Heart left ventricle (tissue), 16 donors: ENCODE data around the gene CLDN7. TPM values are rescaled to one million over a fixed set of nuclear protein-coding genes. Genes with fewer than 3 reads are reported as not detected.

ENCODE experiments used
- ATAC-seq, 4 donors: fragments of 200-7000 bp; cut with Tn5 transposase; one replicate each; pipeline ENCODE4 v1.9.1; 2020 to 2022; ENCODE audit warnings: moderate library complexity in 4 of 4, mild to moderate bottlenecking in 3 of 4, moderate number of reproducible peaks in 1 of 4
- DNase-seq, 5 donors: peaks; one replicate each; pipeline ENCODE4 v3.0.0-alpha.2; 2020
- H3K27ac ChIP-seq, 12 donors: fragments of 200-600 bp; sonication (generic) in 4 of 12; one replicate each; pipeline versions ENCODE4 v1.5.0 to v1.8.0; 2016 to 2022; ENCODE audit warnings: mild to moderate bottlenecking in 2 of 12
- H3K27me3 ChIP-seq, 9 donors: fragments of 200-600 bp; sonication (generic) in 2 of 9; one replicate each; pipeline versions ENCODE4 v1.5.1 to v1.8.0; 2016 to 2022; ENCODE audit warnings: mild to moderate bottlenecking in 3 of 9
- H3K36me3 ChIP-seq, 9 donors: fragments of 200-600 bp; sonication (generic) in 2 of 9; one replicate each; pipeline versions ENCODE4 v1.5.0 to v1.8.0; 2018 to 2022; ENCODE audit warnings: mild to moderate bottlenecking in 2 of 9
- H3K4me1 ChIP-seq, 12 donors: fragments of 200-600 bp; sonication (generic) in 4 of 12; one replicate each; pipeline versions ENCODE4 v1.5.0 to v1.8.0; 2016 to 2022; ENCODE audit warnings: mild to moderate bottlenecking in 3 of 12
- H3K4me3 ChIP-seq, 12 donors: fragments of 200-600 bp; sonication (generic) in 4 of 12; one replicate each; pipeline versions ENCODE4 v1.5.0 to v1.8.0; 2017 to 2022; ENCODE audit warnings: mild to moderate bottlenecking in 9 of 12, moderate library complexity in 4 of 12
- H3K9me3 ChIP-seq, 12 donors: fragments of 200-600 bp; sonication (generic) in 4 of 12; one replicate each; pipeline versions ENCODE4 v1.5.0 to v1.8.0; 2016 to 2022; ENCODE audit warnings: mild to moderate bottlenecking in 1 of 12
- POLR2A ChIP-seq, 2 donors: fragments of 450-650 bp; IDR thresholded peaks; one replicate each; pipeline ENCODE4 v1.6.1; 2017; ENCODE audit warnings: antibody characterized with exemption in 2 of 2, mild to moderate bottlenecking in 2 of 2, moderate library complexity in 2 of 2
- WGBS, 4 donors: extraction: QIAGEN DNeasy Blood & Tissue Kit in 2 of 4; methylation state at CpG; one replicate each; pipeline versions ENCODE4 v1.1.5 to v1.1.7; 2013 to 2018; 5-methylcytosine and 5-hydroxymethylcytosine counted together
- intact Hi-C, 10 donors: fragments of 100-400 bp; cut with DNase I; formaldehyde crosslinking; loops; one replicate each; pipeline versions ENCODE4 v1.11.1 to v1.14.2; 2022
- polyA plus RNA-seq, 2 donors: library from polyadenylated mRNA; stranded (reverse); fragments of 200-250 nt; gene quantifications; one replicate each; pipeline ENCODE4 v1.2.3, GENCODE V29; 2013
- total RNA-seq, 9 donors: library from RNA; depleted of rRNA in 2 of 9; stranded (reverse); fragments of >200 nt in 2 of 9; fragmentation: NEBNext Ultra II Directional in 3 of 9; extraction: Animal tissue kit (Norgen Biotek cat#: 25700) in 3 of 9; gene quantifications; one replicate each; pipeline versions ENCODE4 v1.1.0 to v1.2.4, GENCODE V29; 2016 to 2023
- TF ChIP-seq, protein P1 (sequence below), 12 donors: fragments of 200-600 bp; sonication (generic) in 4 of 12; IDR thresholded peaks; one replicate each; pipeline versions ENCODE4 v1.5.0 to v1.8.0; 2018 to 2022; ENCODE audit warnings: antibody characterized with exemption in 12 of 12, mild to moderate bottlenecking in 5 of 12
- donor health status: ischemic (EF 13 %, LVEDD 7.1; RV severe dilation, severe dysfunction).
- donor health status: healthy with polysubstance abuse.
- donor health status: DM: no; HTN: yes; CAD: no.
- donor health status: DM: no; HTN: no; CAD: no.
- donor health status: ischemic (EF 25% LVEDD 6.9; RV normal size, moderate dysfunction).
- donor health status: ischemic (EF 25% LVEDD 5.7; RV mildly dilated, moderate dysfunction).
- donor health status: healthy.
- donor health status: DM: yes; HTN: yes; CAD: no.
- donor health status: ischemic (EF 35%, LVEDD 5.7; RV mildly dilated, moderate dysfunction).
- donor health status: nonischemic (EF 11% LVEDD 7.7; RV severe dilation, severe dysfunction).
- donor health status: DM: yes; HTN: yes; CAD: no.
- donor health status: PGD.
- donor health status: ischemic (EF 29% LVEDD 5.4; RV normal size, mild dysfunction).
- donor health status: nonischemic (EF 23%, LVEDD 6.1; RV moderate dilation, normal function).

CLDN7 gene
- total and polyA plus RNA-seq, 11 donors = 0.36 to 2.6 (median 1.3) TPM; not detected in 2

DNA sequence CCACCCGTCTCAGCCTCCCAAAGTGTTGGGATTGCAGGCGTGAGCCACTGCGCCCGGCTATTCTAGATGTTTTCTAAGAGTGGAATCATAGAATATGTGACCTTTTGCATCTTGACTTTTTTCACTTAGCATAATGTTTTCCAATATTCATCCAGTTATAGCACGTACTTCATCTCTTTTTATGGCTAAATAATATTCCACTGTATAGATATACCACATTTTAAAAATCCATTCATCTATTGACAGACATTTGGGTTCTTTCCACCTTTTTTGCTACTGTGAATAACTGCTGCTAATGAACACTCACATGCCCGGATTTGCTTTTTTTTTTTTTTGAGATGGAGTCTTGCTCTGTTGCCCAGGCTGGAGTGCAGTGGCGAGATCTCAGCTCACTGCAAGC lies 41.9 kb upstream of the CLDN7 start:
- H3K4me1 ChIP-seq = peaks cover 0 to 17% (median 11%) of the 10 kb centered on the region in 12 donors
- no peaks in the 10 kb centered on the region for H3K9me3 ChIP-seq
- H3K27ac ChIP-seq = no peak overlapping the region
- WGBS, 4 donors = 95 to 97% (median 96%) methylated on average over 7 of the region's 7 CpGs
- TF ChIP-seq, protein P1, sequence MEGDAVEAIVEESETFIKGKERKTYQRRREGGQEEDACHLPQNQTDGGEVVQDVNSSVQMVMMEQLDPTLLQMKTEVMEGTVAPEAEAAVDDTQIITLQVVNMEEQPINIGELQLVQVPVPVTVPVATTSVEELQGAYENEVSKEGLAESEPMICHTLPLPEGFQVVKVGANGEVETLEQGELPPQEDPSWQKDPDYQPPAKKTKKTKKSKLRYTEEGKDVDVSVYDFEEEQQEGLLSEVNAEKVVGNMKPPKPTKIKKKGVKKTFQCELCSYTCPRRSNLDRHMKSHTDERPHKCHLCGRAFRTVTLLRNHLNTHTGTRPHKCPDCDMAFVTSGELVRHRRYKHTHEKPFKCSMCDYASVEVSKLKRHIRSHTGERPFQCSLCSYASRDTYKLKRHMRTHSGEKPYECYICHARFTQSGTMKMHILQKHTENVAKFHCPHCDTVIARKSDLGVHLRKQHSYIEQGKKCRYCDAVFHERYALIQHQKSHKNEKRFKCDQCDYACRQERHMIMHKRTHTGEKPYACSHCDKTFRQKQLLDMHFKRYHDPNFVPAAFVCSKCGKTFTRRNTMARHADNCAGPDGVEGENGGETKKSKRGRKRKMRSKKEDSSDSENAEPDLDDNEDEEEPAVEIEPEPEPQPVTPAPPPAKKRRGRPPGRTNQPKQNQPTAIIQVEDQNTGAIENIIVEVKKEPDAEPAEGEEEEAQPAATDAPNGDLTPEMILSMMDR (IDR thresholded peaks at IDR 0.05) = no peak
- no peak for TF ChIP-seq POLR2A (IDR thresholded peaks at IDR 0.05)
- ATAC-seq = no peak
- no peak for DNase-seq
- H3K36me3 ChIP-seq = peaks cover 0 to under 1% (median 0%) of the 10 kb centered on the region in 9 donors
- no peak overlapping the region for H3K4me3 ChIP-seq
- H3K27me3 ChIP-seq = no peaks in the 10 kb centered on the region
- intact Hi-C loops = loop anchor here in 2 of 10 donors (5.0 kb wide), 2 partner anchors 47 to 257 kb away; no protein-coding TSS in a partner anchor

DNA sequence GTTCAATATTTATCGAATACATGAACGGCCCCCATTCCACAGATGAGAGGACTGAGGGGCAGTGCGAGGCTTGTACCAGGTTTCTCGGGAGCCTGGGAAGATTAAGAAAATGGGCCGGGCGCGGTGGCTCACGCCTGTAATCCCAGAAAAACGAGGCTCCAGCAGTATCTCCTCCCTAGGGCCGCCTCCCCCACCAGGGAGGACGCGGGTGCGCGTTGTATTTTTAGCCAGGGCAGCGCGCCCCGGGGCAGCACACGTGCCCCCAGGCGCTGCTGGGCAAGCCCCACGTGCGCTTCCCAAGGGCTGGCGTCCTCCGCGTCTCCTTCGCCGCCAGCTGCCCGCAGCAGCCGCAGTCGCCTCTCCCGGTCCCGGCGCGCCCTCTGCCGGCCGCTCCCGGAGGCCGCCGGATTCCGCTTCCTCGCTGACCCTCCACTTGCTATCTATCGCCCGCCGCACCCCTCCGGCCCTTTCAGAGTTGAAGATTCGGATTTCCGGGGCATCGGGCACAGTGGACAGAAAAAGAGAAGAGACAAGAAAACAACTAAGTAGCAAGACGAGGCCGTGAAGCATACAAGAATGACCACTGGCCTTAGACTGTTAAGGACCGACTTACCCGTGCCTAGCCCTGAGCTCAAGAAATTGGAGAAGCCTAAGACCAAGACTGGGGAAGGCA lies 34.0 kb upstream of the CLDN7 start:
- peaks cover 0 to 49% (median 29%) of the 10 kb centered on the region in 9 donors for H3K27me3 ChIP-seq
- TF ChIP-seq, protein P1 (IDR thresholded peaks at IDR 0.05) = peak; percentile 87 to 98 (median 95)
- TF ChIP-seq POLR2A (IDR thresholded peaks at IDR 0.05) = peak in 1 of 2 donors; percentile 38
- H3K27ac ChIP-seq = peak overlapping the region; percentile 11 to 85 (median 72)
- H3K4me1 ChIP-seq = peaks cover 2 to 56% (median 39%) of the 10 kb centered on the region in 12 donors
- intact Hi-C loops = loop anchor here (1.0 to 10.0 kb wide), 6 partner anchors 15 to 252 kb away; partner anchors contain the start of genes SLC2A4 (in 2 of the 10) and SLC16A11 (in 1 of the 10)
- WGBS, 4 donors = 2 to 4% (median 2%) methylated on average over 18 to 51 of the region's 51 CpGs
- H3K4me3 ChIP-seq = peak overlapping the region in 9 of 12 donors; percentile 5 to 37 (median 26)
- H3K9me3 ChIP-seq = no peaks in the 10 kb centered on the region
- DNase-seq (peak; percentile 86 to 93 (median 90)), ATAC-seq (peak; percentile 73 to 86 (median 78))
- H3K36me3 ChIP-seq = no peaks in the 10 kb centered on the region

GRCh38 chr17:7295230-7296180 lies 33.2 kb upstream of the CLDN7 start:
- ATAC-seq (no peak), DNase-seq (no peak)
- peaks cover 2 to 65% (median 44%) of the 10 kb centered on the region in 12 donors for H3K4me1 ChIP-seq
- H3K9me3 ChIP-seq = no peaks in the 10 kb centered on the region
- 63 to 70% (median 66%) methylated on average over 42 of the region's 42 CpGs for WGBS, 4 donors
- H3K4me3 ChIP-seq = peak overlapping the region in 6 of 12 donors; percentile 28 to 41 (median 34)
- peaks cover 0 to 52% (median 29%) of the 10 kb centered on the region in 9 donors for H3K27me3 ChIP-seq
- peak overlapping the region; percentile 11 to 85 (median 72) for H3K27ac ChIP-seq
- intact Hi-C loops = loop anchor here (1.0 to 10.0 kb wide), 6 partner anchors 14 to 251 kb away; partner anchors contain the start of genes SLC2A4 (in 2 of the 10) and SLC16A11 (in 1 of the 10)
- H3K36me3 ChIP-seq = no peaks in the 10 kb centered on the region
- no peak for TF ChIP-seq POLR2A (IDR thresholded peaks at IDR 0.05)

DNA sequence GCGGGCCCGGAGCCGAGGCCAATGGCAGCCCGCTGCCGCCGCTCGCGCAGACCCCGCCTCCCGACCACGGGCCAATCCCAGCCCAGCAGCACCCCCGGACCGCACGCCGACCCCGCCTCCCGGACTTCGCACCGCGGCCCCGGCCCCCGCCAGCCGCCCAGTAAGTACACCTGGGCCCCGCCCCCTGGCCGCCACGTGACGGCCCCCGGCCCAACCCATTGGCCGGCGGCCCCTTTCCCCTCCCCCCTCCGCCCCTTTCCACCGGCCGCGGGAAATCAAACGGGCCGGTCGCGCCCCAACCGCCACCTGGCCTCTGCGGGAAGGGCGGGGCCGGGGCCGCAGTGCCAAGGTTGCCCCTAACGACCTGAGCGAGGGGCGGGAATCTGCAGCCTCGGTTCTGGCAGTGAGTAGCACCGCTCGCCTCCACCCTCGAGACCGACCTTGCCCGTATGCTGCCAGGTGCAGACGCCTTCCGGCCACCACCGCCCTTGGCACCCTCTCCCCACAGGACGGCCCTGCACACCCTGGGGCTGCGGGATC lies 32.4 kb upstream of the CLDN7 start, which contains the start of gene YBX2:
Gene YBX2, minus strand, starts transcription at position 26 of the 540 bp plus-strand sequence. CDS start 139 bp downstream, outside the sequence.
- intact Hi-C loops = loop anchor here in 2 of 10 donors (5.0 to 10.0 kb wide), 2 partner anchors 247 to 250 kb away; partner anchors contain the start of gene SLC16A11 (in 1 of the 2)
- peak within 1 kb of the TSS in 11 of 12 donors; percentile 1 to 41 (median 30) for H3K4me3 ChIP-seq
- H3K36me3 ChIP-seq = no peaks in the 10 kb centered on the region
- ATAC-seq (peak in 3 of 4 donors; percentile 17 to 44 (median 28)), DNase-seq (peak; percentile 72 to 86 (median 81))
- peaks cover 0 to 57% (median 29%) of the 10 kb centered on the region in 9 donors for H3K27me3 ChIP-seq
- no peak for TF ChIP-seq POLR2A (IDR thresholded peaks at IDR 0.05)
- TF ChIP-seq, protein P1 (IDR thresholded peaks at IDR 0.05) = no peak
- 2 to 13% (median 4%) methylated on average over 11 to 57 of the region's 57 CpGs for WGBS, 4 donors
- peak within 1 kb of the TSS in 6 of 12 donors; percentile 50 to 85 (median 78) for H3K27ac ChIP-seq
- no peaks in the 10 kb centered on the region for H3K9me3 ChIP-seq
- peaks cover 2 to 71% (median 45%) of the 10 kb centered on the region in 12 donors for H3K4me1 ChIP-seq
